Suprapubic skin (tissue), 4 donors: ENCODE measurements around the gene DNAH10.

Experiments used
- CTCF ChIP-seq, 2 donors: fragments of 200-600 bp in 1 of 2; fragments of 450-650 bp in 1 of 2; sonication (generic) in 1 of 2; IDR thresholded peaks; one replicate each; pipeline ENCODE4 v1.5.1; 2016 to 2019; ENCODE audit warnings: antibody characterized with exemption in 2 of 2, mild to moderate bottlenecking in 1 of 2, moderate library complexity in 1 of 2
- EP300 ChIP-seq: sonication (generic); formaldehyde crosslinking; IDR thresholded peaks from one replicate; pipeline ENCODE4 v1.6.1; 2017; ENCODE audit warnings: antibody characterized with exemption
- POLR2AphosphoS5 ChIP-seq, 3 donors: sonication (generic); formaldehyde crosslinking; IDR thresholded peaks; one replicate each; pipeline ENCODE4 v1.6.1; 2017; ENCODE audit warnings: antibody characterized with exemption in 3 of 3

DNA sequence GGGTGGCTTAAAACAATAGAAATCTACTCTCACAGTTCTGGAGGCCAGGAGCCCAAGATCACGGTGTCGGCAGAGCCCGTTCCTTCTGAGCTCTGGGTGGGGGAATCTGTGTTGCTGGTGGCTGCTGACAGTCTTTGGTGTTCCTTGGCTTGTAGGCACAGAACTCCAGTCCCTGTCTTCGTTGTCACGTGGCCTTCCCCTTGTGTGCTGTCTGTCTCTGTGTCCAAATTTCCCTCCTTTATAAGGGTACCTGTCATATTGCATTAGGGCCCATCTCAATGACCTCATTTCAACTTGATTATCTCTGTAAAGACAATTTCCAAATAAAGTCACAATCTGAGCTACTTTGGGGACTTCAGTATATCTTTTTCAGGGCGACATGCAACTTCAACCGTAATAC, 128.9 kb downstream of the DNAH10 start:
- TF ChIP-seq POLR2AphosphoS5 (IDR thresholded peaks at IDR 0.05) (no peak), CTCF (IDR thresholded peaks at IDR 0.05) (no peak), EP300 (no peak)
